Measurements from ENCODE around the gene GNL2. TPM values are rescaled to one million over a fixed set of nuclear protein-coding genes. Genes with fewer than 3 reads are reported as not detected.
"Not testable (repeated sequence)": the region's sequence is repeated elsewhere in the genome, so short reads cannot be mapped to it uniquely, and the experiment has no call there.

Gene GNL2
- total RNA-seq, 2 experiments from 2014 or later: 43.4 to 44.5 TPM

DNA sequence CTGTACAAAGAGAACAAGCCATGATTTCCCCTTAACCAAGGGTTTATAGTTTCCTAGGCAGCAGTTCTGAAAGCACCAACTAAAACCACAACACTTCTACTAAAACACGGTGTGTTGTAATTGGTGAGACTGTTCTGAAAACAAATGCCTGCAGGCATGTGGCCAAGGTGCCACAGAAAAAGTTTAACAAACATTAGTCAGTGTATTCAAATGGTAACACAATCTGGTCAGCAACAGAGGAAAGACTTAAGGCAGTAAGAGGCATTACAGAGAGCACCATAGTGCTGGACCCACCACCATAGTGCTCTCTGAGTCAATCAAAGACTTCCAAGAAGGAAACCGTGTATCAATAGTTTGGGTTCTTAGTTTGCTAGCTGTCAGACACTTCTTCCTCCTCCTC, 58.4 kb downstream of the GNL2 start:
- Mint-ChIP-seq H3K4me1 (ENCODE audit: low read depth) (peaks cover 24% of the 10 kb centered on the region), H3K27ac (no peak overlapping the region), H3K36me3 (ENCODE audit: low read depth) (peaks cover 81% of the 10 kb centered on the region), H3K27me3 (no peaks in the 10 kb centered on the region), H3K9me3 (no peaks in the 10 kb centered on the region), H3K4me3 (no peak overlapping the region)
- Histone ChIP-seq H3K27ac (ENCODE audit: low read depth in 1 of 2, low read length in 2 of 2) (no peak overlapping the region), H3K4me1 (ENCODE audit: insufficient read depth, low read length) (no peaks in the 10 kb centered on the region), H3K36me3 (ENCODE audit: insufficient read depth, low read length) (peaks cover 62% of the 10 kb centered on the region), H3K27me3 (ENCODE audit: control insufficient read depth in 1 of 2, insufficient read depth in 2 of 2, low read length in 2 of 2) (no peaks in the 10 kb centered on the region), H3K4me3 (ENCODE audit: low read length) (no peak overlapping the region), H3K9me3 (ENCODE audit: control insufficient read depth in 1 of 2, insufficient read depth in 1 of 2, low read length in 2 of 2) (no peaks in the 10 kb centered on the region)
- ATAC-seq (ENCODE audit: poor library complexity) (no peak), DNase-seq (no peak)
- TF ChIP-seq CTCF (IDR thresholded peaks at IDR 0.05): no peak
- intact Hi-C loops (cut with DNase I, micrococcal nuclease): no loop called here
- POLR2A ChIA-PET: no interaction called here
- CTCF ChIA-PET: no interaction called here

GRCh38 chr1:37533317-37534093, 62.2 kb downstream of the GNL2 start:
- ATAC-seq (ENCODE audit: poor library complexity) (no peak), DNase-seq (no peak)
- no peak overlapping the region for H3K4me3 Mint-ChIP-seq
- H3K27me3 Mint-ChIP-seq: no peaks in the 10 kb centered on the region
- peaks cover 49% of the 10 kb centered on the region for H3K36me3 Mint-ChIP-seq (ENCODE audit: low read depth)
- peaks cover 24% of the 10 kb centered on the region for H3K4me1 Mint-ChIP-seq (ENCODE audit: low read depth)
- no peaks in the 10 kb centered on the region for H3K9me3 ChIP-seq (ENCODE audit: control insufficient read depth in 1 of 2, insufficient read depth in 1 of 2, low read length in 2 of 2)
- H3K27ac Mint-ChIP-seq: peak overlapping the region; percentile 22
- peaks cover 31% of the 10 kb centered on the region for H3K36me3 ChIP-seq (ENCODE audit: insufficient read depth, low read length)
- intact Hi-C loops (cut with DNase I, micrococcal nuclease): no loop called here
- H3K4me3 ChIP-seq (ENCODE audit: low read length): no peak overlapping the region
- no peaks in the 10 kb centered on the region for H3K4me1 ChIP-seq (ENCODE audit: insufficient read depth, low read length)
- TF ChIP-seq CTCF (IDR thresholded peaks at IDR 0.05): no peak
- no peak overlapping the region for H3K27ac ChIP-seq (ENCODE audit: low read depth in 1 of 2, low read length in 2 of 2)
- H3K9me3 Mint-ChIP-seq: no peaks in the 10 kb centered on the region
- H3K27me3 ChIP-seq (ENCODE audit: control insufficient read depth in 1 of 2, insufficient read depth in 2 of 2, low read length in 2 of 2): no peaks in the 10 kb centered on the region
- CTCF ChIA-PET: no interaction called here
- POLR2A ChIA-PET: no interaction called here

DNA sequence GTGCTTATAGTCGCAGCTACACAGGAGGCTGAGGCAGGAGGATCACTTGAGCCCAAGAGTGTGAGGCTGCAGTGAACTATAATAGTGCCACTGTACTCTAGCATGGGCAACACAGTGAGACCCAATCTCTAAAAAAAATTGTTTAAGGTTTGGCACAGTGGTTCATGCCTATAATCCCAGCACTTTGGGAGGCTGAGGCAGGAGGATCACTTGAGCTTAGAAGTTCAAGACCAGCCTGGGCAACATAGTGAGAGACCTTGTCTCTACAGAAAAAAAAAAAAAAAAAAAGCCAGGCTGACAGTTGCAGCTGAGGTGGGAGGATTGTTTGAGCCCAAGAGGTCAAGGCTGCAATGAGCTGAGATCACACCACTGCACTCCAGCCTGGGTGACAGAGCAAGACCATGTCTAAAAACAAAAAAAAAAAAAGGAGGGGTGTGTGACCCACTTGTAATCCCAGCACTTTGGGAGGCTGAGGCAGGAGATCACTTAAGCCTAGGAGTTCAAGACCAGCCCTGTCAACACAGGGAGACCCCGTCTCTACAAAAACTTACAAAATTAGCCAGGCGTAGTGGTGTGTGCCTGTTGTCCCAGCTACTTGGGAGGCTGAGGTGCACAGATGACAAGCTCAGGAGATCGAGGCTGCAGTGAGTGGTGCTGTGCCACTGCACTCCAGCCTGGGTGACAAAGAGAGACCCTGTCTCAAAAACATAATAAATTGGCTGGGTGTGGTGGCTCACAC, 63.1 kb downstream of the GNL2 start:
- H3K27ac Mint-ChIP-seq; H3K4me1 ChIP-seq (ENCODE audit: insufficient read depth, low read length); H3K27ac ChIP-seq (ENCODE audit: low read depth in 1 of 2, low read length in 2 of 2); H3K4me3 ChIP-seq (ENCODE audit: low read length); H3K27me3 ChIP-seq (ENCODE audit: control insufficient read depth in 1 of 2, insufficient read depth in 2 of 2, low read length in 2 of 2); H3K4me3 Mint-ChIP-seq; H3K9me3 Mint-ChIP-seq; ATAC-seq (ENCODE audit: poor library complexity); H3K27me3 Mint-ChIP-seq; DNase-seq; H3K9me3 ChIP-seq (ENCODE audit: control insufficient read depth in 1 of 2, insufficient read depth in 1 of 2, low read length in 2 of 2); POLR2A ChIA-PET; intact Hi-C loops (cut with DNase I, micrococcal nuclease): not testable (repeated sequence)
- peaks cover 40% of the 10 kb centered on the region for H3K36me3 Mint-ChIP-seq (ENCODE audit: low read depth)
- H3K4me1 Mint-ChIP-seq (ENCODE audit: low read depth): peaks cover 22% of the 10 kb centered on the region
- H3K36me3 ChIP-seq (ENCODE audit: insufficient read depth, low read length): peaks cover 27% of the 10 kb centered on the region
- CTCF ChIA-PET: interaction anchor here (1.0 kb wide), 1 partner anchor 18 kb away, joined by 4 read pairs; the partner anchor contains the start of gene MEAF6

DNA sequence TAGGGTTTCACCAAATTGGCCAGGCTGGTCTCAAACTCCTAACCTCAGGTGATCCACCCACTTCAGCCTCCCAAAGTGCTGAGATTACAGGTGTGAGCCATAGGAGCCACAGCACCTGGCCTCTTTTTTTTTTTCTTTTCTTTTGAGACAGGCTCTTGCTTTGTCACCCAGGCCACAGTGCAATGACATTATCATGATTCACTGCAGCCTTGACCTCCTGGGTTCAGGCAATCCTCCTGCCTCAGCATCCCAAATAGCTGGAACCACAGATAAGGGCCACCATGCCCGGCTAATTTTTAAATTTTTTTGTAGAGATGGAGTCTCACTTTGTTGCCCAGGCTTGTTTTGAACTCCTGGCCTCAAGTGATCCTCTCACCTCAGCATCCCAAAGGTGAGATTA, 65.8 kb downstream of the GNL2 start:
- H3K27ac Mint-ChIP-seq; DNase-seq; H3K4me1 Mint-ChIP-seq (ENCODE audit: low read depth); CTCF ChIA-PET; H3K4me3 Mint-ChIP-seq; H3K27me3 ChIP-seq (ENCODE audit: control insufficient read depth in 1 of 2, insufficient read depth in 2 of 2, low read length in 2 of 2); POLR2A ChIA-PET; intact Hi-C loops (cut with DNase I, micrococcal nuclease); H3K27ac ChIP-seq (ENCODE audit: low read depth in 1 of 2, low read length in 2 of 2); H3K9me3 ChIP-seq (ENCODE audit: control insufficient read depth in 1 of 2, insufficient read depth in 1 of 2, low read length in 2 of 2); H3K4me3 ChIP-seq (ENCODE audit: low read length); H3K27me3 Mint-ChIP-seq; H3K36me3 ChIP-seq (ENCODE audit: insufficient read depth, low read length); H3K4me1 ChIP-seq (ENCODE audit: insufficient read depth, low read length); H3K9me3 Mint-ChIP-seq; ATAC-seq (ENCODE audit: poor library complexity): not testable (repeated sequence)
- H3K36me3 Mint-ChIP-seq (ENCODE audit: low read depth): peaks cover 15% of the 10 kb centered on the region
